Thymus (tissue), 11 donors: ENCODE results near the gene NAPG. TPM values are rescaled to one million over a fixed set of nuclear protein-coding genes. Genes with fewer than 3 reads are reported as not detected.
"Not testable (repeated sequence)": the region's sequence is repeated elsewhere in the genome, so short reads cannot be mapped to it uniquely, and the experiment has no call there.

Experiments used
- DNase-seq, 9 donors: peaks; one replicate each; pipeline ENCODE4 v3.0.0-alpha.2; 2013; ENCODE audit warnings: low spot score in 9 of 9, low read depth in 6 of 9, missing footprints in 1 of 9
- H3K27ac ChIP-seq, 2 donors: one replicate each; pipeline ENCODE4 v1.5.1; 2013; ENCODE audit warnings: control low read depth in 1 of 2, low read depth in 1 of 2, low read length in 1 of 2, mild to moderate bottlenecking in 1 of 2, moderate library complexity in 1 of 2
- H3K27me3 ChIP-seq, 2 donors: one replicate each; pipeline ENCODE4 v1.5.1; 2013; ENCODE audit warnings: low read length in 1 of 2; ENCODE audit not compliant: control insufficient read depth in 2 of 2, insufficient read depth in 1 of 2
- H3K36me3 ChIP-seq, 2 donors: one replicate each; pipeline ENCODE4 v1.5.1; 2013; ENCODE audit warnings: low read length in 1 of 2, mild to moderate bottlenecking in 1 of 2, moderate library complexity in 1 of 2; ENCODE audit not compliant: control insufficient read depth in 2 of 2, insufficient read depth in 2 of 2
- H3K4me1 ChIP-seq, 2 donors: one replicate each; pipeline ENCODE4 v1.5.1; 2013; ENCODE audit warnings: low read length in 2 of 2; ENCODE audit not compliant: control insufficient read depth in 2 of 2, insufficient read depth in 2 of 2
- H3K4me3 ChIP-seq, 2 donors: one replicate each; pipeline ENCODE4 v1.5.1; 2013; ENCODE audit warnings: low read length in 2 of 2, control low read depth in 1 of 2, mild to moderate bottlenecking in 1 of 2
- H3K9me3 ChIP-seq, 2 donors: one replicate each; pipeline ENCODE4 v1.5.1; 2013; ENCODE audit warnings: low read length in 1 of 2, mild to moderate bottlenecking in 1 of 2; ENCODE audit not compliant: control insufficient read depth in 2 of 2, insufficient read depth in 1 of 2
- WGBS: extraction: QIAGEN DNeasy Blood & Tissue Kit; methylation state at CpG from one replicate; pipeline ENCODE4 v1.1.7; 2013; 5-methylcytosine and 5-hydroxymethylcytosine counted together
- polyA plus RNA-seq: library from polyadenylated mRNA; stranded (reverse); fragments of 200-250 nt; gene quantifications from one replicate; pipeline ENCODE4 v1.2.3, GENCODE V29; 2013
- total RNA-seq: library from RNA; stranded (reverse); fragments of 120-200 nt; gene quantifications from one replicate; pipeline ENCODE4 v1.2.4, GENCODE V29; 2013
- donor health status: healthy.

NAPG gene
- total and polyA plus RNA-seq, 2 donors: 18.9 to 26.7 TPM

DNA sequence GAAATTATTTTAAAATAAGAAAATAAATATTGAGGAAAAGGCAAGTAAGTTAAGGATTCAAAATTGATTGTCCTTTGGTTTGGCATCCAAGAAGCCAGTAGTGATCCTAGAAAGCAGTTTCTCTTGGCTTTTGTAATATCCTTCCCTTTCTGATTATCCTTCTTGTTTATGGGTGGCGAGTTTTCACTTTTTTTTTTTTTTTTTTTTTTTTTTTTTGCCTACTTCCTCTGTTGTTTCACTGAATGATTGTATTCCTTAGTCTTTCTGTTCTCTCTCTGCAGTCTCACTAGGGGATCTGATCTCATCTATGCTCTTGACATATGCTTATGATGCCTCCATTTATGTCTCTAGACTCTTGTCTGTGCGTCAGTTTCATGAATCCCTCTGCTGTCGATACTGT, 4.2 kb downstream of the NAPG start:
- Histone ChIP-seq H3K9me3 (no peaks in the 10 kb centered on the region), H3K36me3 (peaks cover 0 to 6% of the 10 kb centered on the region in 2 donors), H3K4me3 (no peak overlapping the region), H3K27ac (no peak overlapping the region), H3K4me1 (peaks cover 8 to 14% of the 10 kb centered on the region in 2 donors), H3K27me3 (no peaks in the 10 kb centered on the region)
- DNase-seq: no peak
- WGBS: 96% methylated on average over 3 of the region's 3 CpGs

GRCh38 chr18:10530852-10531251, 5.0 kb downstream of the NAPG start:
- Histone ChIP-seq H3K27me3 (no peaks in the 10 kb centered on the region), H3K27ac (no peak overlapping the region), H3K4me1 (peaks cover 4 to 14% of the 10 kb centered on the region in 2 donors), H3K36me3 (peaks cover 0 to 6% of the 10 kb centered on the region in 2 donors), H3K9me3 (no peaks in the 10 kb centered on the region), H3K4me3 (no peak overlapping the region)
- 99% methylated on average over 3 of the region's 3 CpGs for WGBS
- no peak for DNase-seq

DNA sequence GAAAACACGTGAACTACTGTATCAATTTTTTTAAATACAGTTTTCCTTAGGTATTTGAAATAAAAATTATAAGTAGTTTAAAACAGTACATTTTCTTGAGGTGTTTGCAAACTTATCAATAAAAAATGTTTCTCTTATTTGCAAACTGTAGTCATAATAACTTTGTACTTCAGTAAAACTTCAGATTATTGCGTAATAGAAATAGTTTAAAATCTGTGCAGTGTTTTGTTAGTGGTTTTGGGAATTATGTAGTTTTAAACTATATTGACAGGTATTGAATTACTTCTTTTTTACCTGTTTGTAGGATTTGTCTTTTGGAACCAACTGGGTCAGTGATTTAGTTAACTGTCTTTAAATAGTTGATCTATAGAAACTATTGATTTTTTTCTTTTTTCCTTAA, 7.3 kb downstream of the NAPG start:
- Histone ChIP-seq H3K27ac (no peak overlapping the region), H3K27me3 (no peaks in the 10 kb centered on the region), H3K4me1 (peaks cover 2% of the 10 kb centered on the region in 2 donors), H3K9me3 (no peaks in the 10 kb centered on the region), H3K4me3 (no peak overlapping the region), H3K36me3 (peaks cover 0 to 14% of the 10 kb centered on the region in 2 donors)
- DNase-seq: no peak
- 99% methylated on average over 2 of the region's 2 CpGs for WGBS

DNA sequence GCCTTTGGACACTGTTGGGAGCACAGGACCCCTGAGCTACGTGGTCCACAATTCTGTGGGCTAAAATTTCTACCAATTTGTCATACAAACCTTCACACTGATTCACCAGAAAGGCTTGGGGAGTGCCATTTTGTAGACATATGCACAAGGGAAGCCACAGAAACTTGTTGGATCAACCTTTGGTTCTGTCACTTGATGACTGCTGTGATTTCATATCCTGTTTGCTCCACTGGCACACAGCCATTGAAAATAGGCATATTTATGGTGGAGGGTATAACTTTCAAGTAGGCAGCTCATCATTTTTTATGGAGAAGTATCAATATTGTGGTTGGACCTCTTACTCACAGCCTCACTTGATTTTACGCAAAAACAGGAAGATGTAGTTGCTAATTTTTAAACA, 10.5 kb downstream of the NAPG start:
- H3K36me3 ChIP-seq: peaks cover 7 to 41% of the 10 kb centered on the region in 2 donors
- WGBS: 99% methylated on average over 2 of the region's 2 CpGs

DNA sequence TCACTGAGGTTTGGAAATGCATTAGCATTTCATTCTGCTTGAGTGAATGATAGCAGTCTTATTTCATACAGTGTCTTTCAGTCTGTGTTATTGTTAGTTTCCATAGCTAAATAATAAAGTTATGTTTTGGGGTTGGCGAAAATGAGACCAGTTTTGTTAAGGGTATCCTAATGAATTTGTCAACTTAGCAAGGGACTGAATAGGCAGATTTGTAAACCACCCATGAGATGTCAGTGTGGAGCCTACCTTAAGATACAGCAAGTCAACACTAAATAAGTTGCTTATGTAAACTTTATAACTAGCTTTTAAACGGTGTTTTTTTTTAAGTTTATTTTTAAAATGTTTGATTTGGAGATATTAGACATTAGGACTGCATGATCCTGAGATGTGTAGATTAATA, 11.9 kb downstream of the NAPG start:
- no peak overlapping the region for H3K4me3 ChIP-seq
- H3K27me3 ChIP-seq: no peaks in the 10 kb centered on the region
- peaks cover 14 to 51% of the 10 kb centered on the region in 2 donors for H3K36me3 ChIP-seq
- DNase-seq: no peak
- 94% methylated on average over 2 of the region's 2 CpGs for WGBS
- no peak overlapping the region for H3K27ac ChIP-seq
- no peaks in the 10 kb centered on the region for H3K4me1 ChIP-seq
- no peaks in the 10 kb centered on the region for H3K9me3 ChIP-seq

More for the DNA sequence above, 10.5 kb downstream of the NAPG start:
- no peaks in the 10 kb centered on the region for H3K4me1 ChIP-seq
- H3K27ac ChIP-seq: no peak overlapping the region
- no peaks in the 10 kb centered on the region for H3K9me3 ChIP-seq
- H3K4me3 ChIP-seq: no peak overlapping the region
- no peaks in the 10 kb centered on the region for H3K27me3 ChIP-seq
- DNase-seq: no peak

GRCh38 chr18:10539124-10539523, 13.3 kb downstream of the NAPG start:
- not testable (repeated sequence) for H3K27me3 ChIP-seq, H3K27ac ChIP-seq, DNase-seq, H3K4me1 ChIP-seq, H3K4me3 ChIP-seq, H3K9me3 ChIP-seq
- WGBS: 98% methylated on average over 5 of the region's 5 CpGs
- H3K36me3 ChIP-seq: peaks cover 19 to 55% of the 10 kb centered on the region in 2 donors

DNA sequence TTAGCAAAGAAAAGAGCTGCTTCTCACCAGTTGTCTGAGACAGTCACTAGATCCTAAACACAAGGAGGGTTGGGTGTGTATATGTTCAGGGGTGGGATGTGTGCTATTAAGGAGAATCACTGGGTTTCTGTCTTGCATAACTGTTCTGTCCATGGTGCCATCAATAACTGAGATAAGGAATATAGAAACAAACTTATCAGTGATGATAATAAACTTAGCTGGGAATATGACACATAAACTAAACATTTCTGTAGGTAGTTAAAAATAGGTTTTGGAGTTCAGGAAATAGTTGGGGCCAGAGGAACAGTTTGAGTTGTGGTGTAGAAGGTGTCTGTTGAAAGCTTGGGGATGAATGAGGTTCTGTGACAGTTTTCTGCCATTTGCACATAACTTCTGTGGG, 17.4 kb downstream of the NAPG start:
- Histone ChIP-seq H3K9me3 (no peaks in the 10 kb centered on the region), H3K27me3 (no peaks in the 10 kb centered on the region), H3K27ac (no peak overlapping the region), H3K4me3 (no peak overlapping the region), H3K4me1 (no peaks in the 10 kb centered on the region), H3K36me3 (peaks cover 47 to 79% of the 10 kb centered on the region in 2 donors)
- no peak for DNase-seq

DNA sequence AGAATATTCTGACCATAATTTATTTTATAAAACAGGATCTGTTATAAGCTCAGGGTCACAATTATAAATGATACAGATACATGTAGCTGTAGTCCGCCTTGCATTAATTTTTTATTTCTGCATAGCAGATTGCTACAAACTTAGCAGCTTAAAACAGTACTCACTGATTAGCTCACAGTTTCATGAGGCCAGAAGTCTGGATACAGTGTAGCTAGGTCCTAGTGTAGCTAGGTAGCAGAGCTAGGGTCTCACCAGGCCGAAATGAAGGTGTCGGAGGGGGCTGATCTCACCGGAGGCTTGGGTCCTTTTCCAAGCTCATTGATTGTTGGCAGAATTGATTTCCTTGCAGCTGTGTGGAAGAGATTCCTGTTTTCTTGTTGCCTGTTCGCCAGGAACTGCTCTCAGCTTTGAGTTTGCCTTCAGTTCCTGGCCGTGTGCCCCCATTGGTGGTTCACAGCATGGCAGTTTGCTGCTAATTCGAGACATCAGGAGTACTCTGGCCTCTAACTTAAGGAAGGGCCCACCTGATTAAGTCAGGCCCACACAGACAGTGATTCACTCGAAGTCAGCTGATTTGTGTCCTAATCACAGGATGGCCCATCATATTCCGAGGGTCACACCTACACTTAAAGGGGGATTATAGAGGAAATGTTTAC, 18.4 kb downstream of the NAPG start:
- no peaks in the 10 kb centered on the region for H3K4me1 ChIP-seq
- 98% methylated on average over 9 of the region's 9 CpGs for WGBS

GRCh38 chr18:10546557-10547300, 20.9 kb downstream of the NAPG start:
- 94% methylated on average over 7 of the region's 7 CpGs for WGBS
- H3K27me3 ChIP-seq: no peaks in the 10 kb centered on the region
- DNase-seq: no peak
- H3K4me3 ChIP-seq: no peak overlapping the region
- H3K27ac ChIP-seq: no peak overlapping the region
- peaks cover 50 to 76% of the 10 kb centered on the region in 2 donors for H3K36me3 ChIP-seq
- H3K4me1 ChIP-seq: no peaks in the 10 kb centered on the region
- H3K9me3 ChIP-seq: no peaks in the 10 kb centered on the region

More for the DNA sequence above, 18.4 kb downstream of the NAPG start:
- H3K27ac ChIP-seq: no peak overlapping the region
- no peaks in the 10 kb centered on the region for H3K9me3 ChIP-seq
- H3K27me3 ChIP-seq: no peaks in the 10 kb centered on the region
- no peak overlapping the region for H3K4me3 ChIP-seq
- no peak for DNase-seq
- peaks cover 54 to 82% of the 10 kb centered on the region in 2 donors for H3K36me3 ChIP-seq
